T-helper 2 cell treated with Interferon-gamma antibody and Interleukin-4, amounts not matched to agents 5 μg/mL and 100 μg/mL, for 36 hours (primary cell): ENCODE measurements around the gene SLC15A3.

Source experiments
- DNase-seq: peaks from one replicate; pipeline ENCODE4 v3.0.0; 2021; ENCODE audit warnings: low spot score
- H3K27ac Mint-ChIP-seq: one replicate; pipeline ENCODE4 v1.8.0; 2021; ENCODE audit warnings: mild to moderate bottlenecking, mixed read lengths
- H3K27me3 Mint-ChIP-seq: one replicate; pipeline ENCODE4 v1.8.0; 2021; ENCODE audit warnings: low read depth, mixed read lengths
- H3K36me3 Mint-ChIP-seq: one replicate; pipeline ENCODE4 v1.8.0; 2021; ENCODE audit warnings: low read depth, mixed read lengths
- H3K4me1 Mint-ChIP-seq: one replicate; pipeline ENCODE4 v1.8.0; 2021; ENCODE audit warnings: low read depth, mixed read lengths
- H3K4me3 Mint-ChIP-seq: one replicate; pipeline ENCODE4 v1.8.0; 2022; ENCODE audit warnings: mild to moderate bottlenecking, moderate library complexity, mixed read lengths
- H3K9me3 Mint-ChIP-seq: one replicate; pipeline ENCODE4 v1.8.0; 2021; ENCODE audit warnings: mixed read lengths

Gene SLC15A3

DNA sequence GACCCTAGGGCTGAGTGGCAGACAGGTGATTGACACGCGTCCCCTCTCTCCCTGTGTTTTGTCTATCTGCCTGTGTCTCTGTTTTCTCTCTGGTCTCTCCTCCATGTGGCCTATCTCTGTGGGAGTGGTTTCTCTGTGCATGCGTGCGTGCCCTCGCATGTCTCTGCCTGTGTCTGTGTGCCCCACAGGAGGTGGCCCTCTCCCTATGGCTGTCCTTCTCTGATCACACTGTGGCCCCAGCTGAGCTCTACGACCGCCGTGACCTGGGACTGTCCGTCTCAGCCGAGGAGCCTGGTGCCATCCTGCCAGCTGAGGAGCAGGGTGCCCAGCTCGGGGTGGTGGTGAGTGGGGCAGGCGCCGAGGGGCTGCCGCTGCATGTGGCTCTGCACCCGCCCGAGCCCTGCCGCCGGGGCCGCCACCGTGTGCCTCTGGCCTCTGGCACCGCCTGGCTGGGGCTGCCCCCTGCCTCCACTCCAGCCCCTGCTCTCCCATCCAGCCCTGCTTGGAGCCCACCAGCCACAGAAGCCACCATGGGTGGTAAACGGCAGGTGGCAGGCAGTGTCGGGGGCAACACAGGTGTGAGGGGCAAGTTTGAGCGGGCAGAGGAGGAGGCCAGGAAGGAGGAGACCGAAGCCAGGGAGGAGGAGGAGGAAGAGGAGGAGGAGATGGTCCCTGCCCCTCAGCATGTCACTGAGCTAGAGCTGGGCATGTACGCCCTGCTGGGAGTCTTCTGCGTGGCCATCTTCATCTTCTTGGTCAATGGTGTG lies 16.1 kb downstream of the SLC15A3 start:
- Mint-ChIP-seq H3K9me3 (no peaks in the 10 kb centered on the region), H3K4me1 (no peaks in the 10 kb centered on the region), H3K27ac (no peak overlapping the region), H3K27me3 (no peaks in the 10 kb centered on the region), H3K4me3 (no peak overlapping the region), H3K36me3 (no peaks in the 10 kb centered on the region)
- no peak for DNase-seq

DNA sequence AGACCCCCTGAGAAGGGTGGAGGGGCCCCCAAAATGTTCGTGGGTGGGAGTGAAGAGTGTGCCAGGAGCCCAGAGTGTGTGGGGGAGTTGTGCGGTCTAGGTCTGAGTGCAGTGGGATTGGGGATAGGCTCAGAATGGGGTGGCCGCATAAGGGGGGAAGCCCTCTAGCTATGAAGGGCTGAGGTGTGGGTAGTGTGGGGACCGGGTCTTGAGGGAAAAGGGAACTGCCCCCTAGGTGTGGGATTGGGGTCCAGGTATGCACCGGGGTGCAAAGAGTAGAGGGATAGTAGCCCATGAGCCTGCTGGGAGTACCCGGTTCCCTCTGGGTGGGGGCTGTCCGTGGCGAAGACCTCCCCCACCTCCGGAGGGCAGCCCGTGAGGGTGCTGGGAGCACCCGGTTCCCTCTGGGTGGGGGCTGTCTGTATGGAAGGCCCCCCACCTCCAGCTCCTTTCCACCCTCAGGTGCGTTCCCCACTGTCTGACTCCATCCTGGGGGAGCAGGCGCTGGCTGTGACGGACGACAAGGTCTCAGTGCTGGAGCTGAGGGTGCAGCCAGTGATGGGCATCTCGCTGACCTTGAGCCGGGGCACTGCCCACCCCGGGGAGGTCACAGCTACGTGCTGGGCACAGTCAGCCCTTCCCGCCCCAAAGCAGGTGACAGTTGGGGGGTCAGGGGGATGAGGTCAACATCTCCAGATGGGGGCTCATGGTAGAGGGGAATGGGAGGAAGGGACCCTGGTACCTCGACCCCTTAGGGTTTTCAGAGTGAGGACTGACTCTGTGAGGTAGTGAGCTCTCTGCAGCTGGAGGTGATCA lies 17.0 kb downstream of the SLC15A3 start:
- Mint-ChIP-seq H3K27ac (no peak overlapping the region), H3K4me3 (no peak overlapping the region), H3K9me3 (no peaks in the 10 kb centered on the region), H3K36me3 (no peaks in the 10 kb centered on the region), H3K4me1 (no peaks in the 10 kb centered on the region), H3K27me3 (peaks cover under 1% of the 10 kb centered on the region)
- DNase-seq = no peak

DNA sequence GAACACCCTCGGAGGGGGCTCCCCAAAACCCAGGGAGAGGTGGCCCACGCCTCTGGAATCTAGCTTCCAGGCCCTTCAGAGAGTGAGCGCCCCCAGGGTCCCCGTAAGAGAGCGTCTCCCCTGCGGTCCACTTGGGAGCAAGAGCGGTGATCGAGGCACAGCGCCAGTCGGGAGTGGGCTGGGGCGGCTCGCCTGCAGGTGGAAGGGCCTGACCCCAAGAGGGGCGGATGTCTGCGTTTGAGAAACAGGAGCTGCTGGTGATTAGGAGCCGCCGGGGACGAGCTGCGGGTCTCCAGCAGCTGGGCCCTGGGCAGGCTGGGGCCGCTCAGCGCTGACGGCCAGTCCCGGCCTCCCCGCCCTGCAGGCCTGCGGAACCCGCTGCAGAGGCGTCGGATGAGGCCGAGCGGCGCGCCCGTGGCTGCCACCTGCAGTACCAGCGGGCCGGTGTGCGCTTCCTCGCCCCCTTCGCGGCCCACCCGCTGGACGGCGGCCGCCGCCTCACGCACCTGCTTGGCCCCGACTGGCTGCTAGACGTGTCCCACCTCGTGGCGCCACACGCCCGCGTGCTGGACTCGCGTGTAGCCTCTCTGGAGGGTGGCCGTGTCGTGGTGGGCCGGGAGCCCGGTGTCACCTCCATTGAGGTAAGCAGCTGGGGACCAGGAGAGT lies 17.7 kb downstream of the SLC15A3 start:
- no peak overlapping the region for H3K27ac Mint-ChIP-seq
- no peak overlapping the region for H3K4me3 Mint-ChIP-seq
- H3K4me1 Mint-ChIP-seq = no peaks in the 10 kb centered on the region
- peaks cover 7% of the 10 kb centered on the region for H3K27me3 Mint-ChIP-seq
- H3K36me3 Mint-ChIP-seq = no peaks in the 10 kb centered on the region
- DNase-seq = no peak
- H3K9me3 Mint-ChIP-seq = no peaks in the 10 kb centered on the region

DNA sequence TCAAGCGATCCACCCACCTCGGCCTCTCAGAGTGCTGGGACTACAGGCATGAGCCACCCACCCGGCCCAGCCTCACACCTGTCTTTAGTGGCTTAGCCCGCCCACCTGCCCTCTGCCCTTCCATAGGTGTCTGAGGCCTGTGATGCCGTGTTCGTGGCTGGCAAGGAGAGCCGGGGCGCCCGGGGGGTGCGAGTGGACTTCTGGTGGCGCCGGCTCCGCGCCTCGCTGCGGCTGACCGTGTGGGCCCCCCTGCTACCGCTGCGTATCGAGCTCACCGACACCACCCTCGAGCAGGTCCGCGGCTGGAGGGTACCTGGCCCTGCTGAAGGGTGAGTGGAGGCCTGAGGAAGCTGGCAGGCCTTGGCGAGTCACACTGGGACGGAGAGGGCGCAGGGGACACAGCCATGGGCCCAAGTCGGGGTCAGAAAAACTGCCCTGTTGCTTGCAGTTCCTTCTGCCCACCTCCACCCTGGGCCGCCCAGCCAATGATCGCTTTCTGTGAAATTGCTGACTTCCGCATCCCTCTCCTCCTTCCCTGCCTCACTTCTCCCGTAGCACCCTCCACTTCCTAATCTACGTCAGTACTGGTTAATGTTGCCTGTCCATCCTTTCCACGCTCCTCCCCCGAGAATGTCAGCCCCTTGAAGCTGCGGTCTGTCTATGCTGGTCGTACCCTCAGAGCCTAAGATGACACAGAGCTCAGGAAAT lies 18.4 kb downstream of the SLC15A3 start:
- H3K36me3 Mint-ChIP-seq = no peaks in the 10 kb centered on the region
- no peaks in the 10 kb centered on the region for H3K4me1 Mint-ChIP-seq
- H3K4me3 Mint-ChIP-seq = no peak overlapping the region
- H3K27ac Mint-ChIP-seq = no peak overlapping the region
- DNase-seq = no peak
- no peaks in the 10 kb centered on the region for H3K9me3 Mint-ChIP-seq
- H3K27me3 Mint-ChIP-seq = peaks cover 8% of the 10 kb centered on the region

DNA sequence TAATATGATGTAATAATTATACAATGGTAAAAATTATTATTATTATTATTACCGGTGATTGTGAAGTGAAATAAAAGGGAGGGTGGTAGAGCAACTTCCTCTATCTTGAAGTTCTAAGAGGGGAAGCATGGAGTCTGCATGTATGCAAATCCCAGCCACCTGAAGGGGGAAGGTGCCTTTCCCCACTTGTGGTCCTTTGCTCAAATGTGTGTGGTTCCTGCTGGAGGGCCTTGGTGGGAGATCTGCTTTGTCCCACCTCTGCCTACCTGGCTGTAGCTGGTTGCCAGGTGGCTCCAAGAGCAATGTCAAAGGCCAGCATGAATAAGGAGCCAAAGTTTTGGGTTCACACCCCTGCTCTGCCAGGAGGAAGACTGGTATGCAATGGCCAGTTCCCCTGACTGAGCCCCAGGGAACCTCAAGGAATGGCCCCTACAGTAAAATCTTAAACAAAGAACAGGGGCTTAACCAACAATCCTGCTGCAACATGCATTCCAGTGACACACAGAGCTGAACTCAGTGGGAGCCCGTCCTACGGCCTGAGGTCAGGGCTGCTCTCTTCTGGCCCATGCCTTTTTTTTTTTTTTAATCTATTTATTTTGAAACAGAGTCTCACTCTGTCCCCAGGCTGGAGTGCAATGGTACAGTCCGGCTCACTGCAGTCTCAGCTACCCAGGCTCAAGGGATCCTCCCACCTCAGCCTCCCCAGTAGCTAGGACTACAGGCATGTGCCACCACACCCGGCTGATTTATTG lies 19.2 kb downstream of the SLC15A3 start:
- H3K27me3 Mint-ChIP-seq = peaks cover 8% of the 10 kb centered on the region
- no peak for DNase-seq
- no peak overlapping the region for H3K27ac Mint-ChIP-seq
- H3K9me3 Mint-ChIP-seq = no peaks in the 10 kb centered on the region
- no peak overlapping the region for H3K4me3 Mint-ChIP-seq
- no peaks in the 10 kb centered on the region for H3K36me3 Mint-ChIP-seq
- no peaks in the 10 kb centered on the region for H3K4me1 Mint-ChIP-seq

DNA sequence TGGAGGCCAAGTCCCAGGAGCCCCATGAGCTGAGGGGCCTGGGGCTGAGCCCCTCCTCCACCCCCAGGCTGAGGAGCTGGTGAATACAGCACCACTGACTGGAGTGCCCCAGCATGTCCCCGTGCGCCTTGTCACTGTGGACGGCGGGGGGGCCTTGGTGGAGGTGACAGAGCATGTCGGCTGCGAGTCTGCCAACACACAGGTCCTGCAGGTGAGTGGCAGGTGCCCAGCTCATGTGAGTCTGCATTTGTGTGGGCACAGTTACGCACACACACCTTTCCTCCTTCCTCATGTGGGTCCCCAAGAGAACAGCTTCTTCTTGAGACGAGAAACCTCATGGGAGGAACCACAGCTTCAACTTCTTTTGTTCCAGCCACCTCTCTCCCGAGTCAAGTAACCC lies 20.1 kb downstream of the SLC15A3 start:
- no peak overlapping the region for H3K4me3 Mint-ChIP-seq

DNA sequence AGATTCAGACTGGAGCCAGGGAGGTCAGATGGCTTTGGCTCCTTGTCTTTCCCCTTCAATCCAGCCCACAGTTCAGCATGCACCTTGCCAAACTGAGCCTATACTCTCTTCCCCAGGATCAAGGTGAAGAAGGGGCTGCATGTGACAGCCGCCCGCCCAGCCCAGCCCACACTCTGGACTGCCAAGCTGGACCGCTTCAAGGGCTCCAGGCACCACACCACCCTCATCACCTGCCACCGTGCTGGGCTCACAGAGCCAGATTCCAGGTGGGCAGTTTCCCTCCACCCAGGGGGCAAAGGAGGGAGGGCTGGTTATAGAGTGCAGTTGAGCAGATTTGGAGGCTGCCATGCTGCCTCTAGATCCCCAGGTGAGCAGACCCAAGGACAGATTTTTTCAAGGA lies 21.6 kb downstream of the SLC15A3 start:
- H3K27ac Mint-ChIP-seq = no peak overlapping the region
- H3K9me3 Mint-ChIP-seq = no peaks in the 10 kb centered on the region
- no peaks in the 10 kb centered on the region for H3K36me3 Mint-ChIP-seq
- no peak for DNase-seq
- H3K4me1 Mint-ChIP-seq = no peaks in the 10 kb centered on the region
- H3K4me3 Mint-ChIP-seq = no peak overlapping the region
- peaks cover 28% of the 10 kb centered on the region for H3K27me3 Mint-ChIP-seq

More for the DNA sequence above, 20.1 kb downstream of the SLC15A3 start:
- peaks cover 13% of the 10 kb centered on the region for H3K27me3 Mint-ChIP-seq
- no peak overlapping the region for H3K27ac Mint-ChIP-seq
- H3K9me3 Mint-ChIP-seq = no peaks in the 10 kb centered on the region
- H3K4me1 Mint-ChIP-seq = no peaks in the 10 kb centered on the region
- no peaks in the 10 kb centered on the region for H3K36me3 Mint-ChIP-seq
- no peak for DNase-seq

DNA sequence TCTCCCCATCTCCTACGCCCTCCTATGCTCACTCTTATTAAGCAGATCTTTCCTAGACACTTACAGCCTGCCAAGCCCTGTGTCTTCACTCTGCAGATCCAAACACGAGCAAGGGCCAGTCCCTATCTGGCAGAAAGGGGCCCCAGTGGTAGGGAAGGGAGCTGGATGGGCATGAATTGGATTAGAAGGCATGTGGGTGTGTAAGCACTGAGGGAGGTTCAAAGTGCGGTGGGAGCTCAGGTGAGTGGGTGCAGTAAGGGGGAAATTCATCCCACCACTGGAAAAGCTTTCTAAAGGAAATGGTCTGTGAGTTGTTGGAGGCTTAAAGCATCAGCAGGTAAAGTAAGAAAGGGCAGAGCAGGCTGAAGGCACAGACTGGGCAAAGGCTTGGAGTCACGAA lies 22.2 kb downstream of the SLC15A3 start:
- H3K9me3 Mint-ChIP-seq = no peaks in the 10 kb centered on the region
- no peak for DNase-seq
- no peak overlapping the region for H3K27ac Mint-ChIP-seq
- H3K4me1 Mint-ChIP-seq = peaks cover 3% of the 10 kb centered on the region
- no peaks in the 10 kb centered on the region for H3K36me3 Mint-ChIP-seq
- peaks cover 33% of the 10 kb centered on the region for H3K27me3 Mint-ChIP-seq
- H3K4me3 Mint-ChIP-seq = no peak overlapping the region

DNA sequence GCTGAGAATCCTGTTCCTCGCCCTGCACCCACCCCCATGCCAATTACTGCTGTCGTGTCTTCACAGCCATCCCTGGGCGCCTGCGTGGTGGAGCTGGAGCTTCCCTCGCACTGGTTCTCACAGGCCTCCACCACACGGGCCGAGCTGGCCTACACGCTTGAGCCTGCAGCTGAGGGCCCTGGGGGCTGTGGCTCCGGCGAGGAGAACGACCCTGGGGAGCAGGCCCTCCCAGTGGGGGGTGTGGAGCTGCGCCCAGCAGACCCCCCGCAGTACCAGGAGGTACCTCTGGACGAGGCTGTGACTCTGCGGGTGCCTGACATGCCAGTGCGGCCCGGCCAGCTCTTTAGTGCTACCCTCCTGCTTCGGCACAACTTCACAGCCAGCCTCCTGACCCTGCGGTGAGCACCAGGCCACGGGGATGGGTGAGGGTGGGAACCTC lies 23.4 kb downstream of the SLC15A3 start:
- Mint-ChIP-seq H3K36me3 (peaks cover 3% of the 10 kb centered on the region), H3K9me3 (no peaks in the 10 kb centered on the region), H3K4me3 (no peak overlapping the region), H3K27me3 (peaks cover 33% of the 10 kb centered on the region), H3K27ac (no peak overlapping the region), H3K4me1 (peaks cover 3% of the 10 kb centered on the region)
- no peak for DNase-seq

DNA sequence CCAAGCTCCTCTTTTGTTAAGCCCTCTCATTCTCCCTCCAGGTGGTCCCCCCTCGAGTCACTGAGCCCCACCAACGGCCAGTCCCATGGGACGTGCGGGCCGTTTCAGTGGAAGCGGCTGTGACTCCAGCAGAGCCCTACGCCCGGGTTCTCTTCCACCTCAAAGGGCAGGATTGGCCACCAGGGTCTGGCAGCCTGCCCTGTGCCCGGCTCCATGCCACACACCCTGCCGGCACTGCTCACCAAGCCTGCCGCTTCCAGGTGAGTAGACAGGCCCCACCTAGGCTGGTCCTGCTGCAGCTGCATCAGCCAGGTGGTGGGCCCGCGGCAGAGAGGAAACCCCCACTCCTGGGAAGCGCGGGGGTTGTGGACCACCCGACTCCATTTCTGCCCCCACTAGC lies 24.4 kb downstream of the SLC15A3 start:
- no peak overlapping the region for H3K4me3 Mint-ChIP-seq
- H3K36me3 Mint-ChIP-seq = peaks cover 8% of the 10 kb centered on the region
- peaks cover 3% of the 10 kb centered on the region for H3K4me1 Mint-ChIP-seq

DNA sequence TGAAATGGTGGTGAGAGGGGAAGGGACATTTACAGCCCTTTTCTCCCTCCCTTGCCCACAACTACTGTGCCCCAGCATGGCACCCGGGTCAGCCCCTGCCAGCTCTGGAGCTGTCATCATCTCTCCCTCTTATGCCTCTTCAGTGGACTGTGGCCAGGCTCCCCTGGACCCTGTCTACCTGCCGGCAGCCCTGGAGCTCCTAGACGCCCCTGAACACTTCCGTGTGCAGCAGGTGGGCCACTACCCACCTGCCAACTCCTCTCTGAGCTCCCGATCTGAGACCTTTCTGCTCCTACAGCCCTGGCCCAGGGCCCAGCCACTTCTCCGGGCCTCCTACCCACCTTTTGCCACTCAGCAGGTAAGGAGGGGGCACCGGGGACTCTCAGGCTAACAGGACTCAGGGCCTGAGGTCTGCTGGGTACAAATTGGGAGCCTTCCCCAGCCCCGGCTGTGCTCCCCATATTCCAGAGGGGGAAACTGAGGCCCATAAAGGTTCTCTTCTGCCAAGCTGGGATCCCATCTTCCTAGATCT lies 24.8 kb downstream of the SLC15A3 start:
- H3K27ac Mint-ChIP-seq = no peak overlapping the region
- no peak for DNase-seq
- H3K4me1 Mint-ChIP-seq = peaks cover 3% of the 10 kb centered on the region
- peaks cover 12% of the 10 kb centered on the region for H3K36me3 Mint-ChIP-seq
- H3K4me3 Mint-ChIP-seq = no peak overlapping the region
- no peaks in the 10 kb centered on the region for H3K9me3 Mint-ChIP-seq
- peaks cover 35% of the 10 kb centered on the region for H3K27me3 Mint-ChIP-seq

More for the DNA sequence above, 24.4 kb downstream of the SLC15A3 start:
- DNase-seq = no peak
- no peak overlapping the region for H3K27ac Mint-ChIP-seq
- no peaks in the 10 kb centered on the region for H3K9me3 Mint-ChIP-seq
- H3K27me3 Mint-ChIP-seq = peaks cover 35% of the 10 kb centered on the region

DNA sequence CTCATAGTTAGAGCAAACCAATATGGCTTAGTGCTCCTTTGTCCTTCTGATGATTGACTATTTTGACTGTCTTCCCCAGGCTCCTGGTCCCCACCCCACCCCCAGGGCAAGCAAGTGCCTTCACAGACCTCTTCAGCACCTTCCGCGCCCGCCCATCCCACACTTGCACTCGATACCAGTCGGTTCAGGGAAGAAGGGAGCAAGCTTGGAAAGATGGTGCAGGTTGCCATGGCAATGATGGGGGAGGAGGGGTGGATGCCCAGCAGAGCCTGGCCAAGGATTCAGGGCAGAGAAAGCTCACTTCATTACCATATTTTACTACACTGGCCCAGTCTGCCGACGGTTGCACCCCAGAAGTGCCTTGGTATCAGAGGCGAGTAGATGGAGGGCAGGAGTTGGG lies 25.5 kb downstream of the SLC15A3 start:
- H3K36me3 Mint-ChIP-seq = peaks cover 13% of the 10 kb centered on the region
- no peak for DNase-seq
- H3K27ac Mint-ChIP-seq = no peak overlapping the region
- H3K9me3 Mint-ChIP-seq = no peaks in the 10 kb centered on the region
- no peak overlapping the region for H3K4me3 Mint-ChIP-seq
- H3K4me1 Mint-ChIP-seq = peaks cover 3% of the 10 kb centered on the region
- H3K27me3 Mint-ChIP-seq = peaks cover 35% of the 10 kb centered on the region

DNA sequence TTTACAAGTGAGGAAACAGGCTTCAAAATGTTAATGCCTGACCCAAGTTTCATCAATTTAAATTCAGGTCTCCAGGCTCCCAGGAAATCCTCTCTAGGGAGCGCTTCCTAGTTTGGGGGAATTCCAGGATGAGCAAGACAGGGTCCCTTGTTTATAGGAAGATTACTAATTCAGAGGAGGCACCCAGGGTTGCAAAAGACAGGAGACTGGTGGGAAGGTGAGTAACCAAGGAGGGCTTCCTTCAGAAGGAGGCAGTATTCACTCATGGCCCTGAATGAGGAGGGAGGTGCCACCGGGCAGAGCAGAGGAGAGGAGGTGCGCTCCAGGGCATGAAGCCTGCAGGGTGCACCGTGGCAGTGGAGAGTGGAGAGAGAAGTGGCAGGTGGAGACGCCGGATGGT lies 26.1 kb downstream of the SLC15A3 start:
- H3K4me3 Mint-ChIP-seq = no peak overlapping the region
- H3K36me3 Mint-ChIP-seq = peaks cover 14% of the 10 kb centered on the region
- H3K27me3 Mint-ChIP-seq = peaks cover 35% of the 10 kb centered on the region
- no peak overlapping the region for H3K27ac Mint-ChIP-seq
- peaks cover 3% of the 10 kb centered on the region for H3K4me1 Mint-ChIP-seq
- H3K9me3 Mint-ChIP-seq = no peaks in the 10 kb centered on the region
- DNase-seq = no peak
